Pancreas (tissue), 10 donors: Measurements from ENCODE around the gene DOCK4. TPM values are rescaled to one million over a fixed set of nuclear protein-coding genes. Genes with fewer than 3 reads are reported as not detected.
A peak's percentile ranks its signal among the peaks of the same experiment; 100 is the strongest.

ENCODE experiments used
- ATAC-seq, 4 donors: fragments of 200-7000 bp; cut with Tn5 transposase; one replicate each; pipeline versions ENCODE4 v1.8.0 to v1.9.1; 2020; ENCODE audit warnings: mild to moderate bottlenecking in 4 of 4, moderate library complexity in 4 of 4
- DNase-seq, 6 donors: peaks; one replicate each; pipeline ENCODE4 v3.0.0-alpha.2; 2020
- FAIRE-seq: peaks from 2 replicates; lab custom pipeline; 2012; peaks lifted over from hg19 to GRCh38; lab: Jason Lieb, UNC
- H3K27ac ChIP-seq, 4 donors: fragments of 200-600 bp; sonication (generic); 1 replicate in 3 of 4; 2 replicates in 1 of 4; pipeline versions ENCODE4 v1.5.0 to v1.8.0; 2020
- H3K27me3 ChIP-seq, 4 donors: fragments of 200-600 bp; one replicate each; pipeline ENCODE4 v1.8.0; 2021
- H3K36me3 ChIP-seq, 3 donors: fragments of 200-600 bp; sonication (generic) in 1 of 3; one replicate each; pipeline versions ENCODE4 v1.5.0 to v1.8.0; 2020 to 2021
- H3K4me1 ChIP-seq, 3 donors: fragments of 200-600 bp; one replicate each; pipeline ENCODE4 v1.8.0; 2021
- H3K4me3 ChIP-seq, 4 donors: fragments of 200-600 bp; sonication (generic) in 2 of 4; one replicate each; pipeline versions ENCODE4 v1.5.0 to v1.8.0; 2020 to 2021
- H3K9me3 ChIP-seq, 4 donors: fragments of 200-600 bp; one replicate each; pipeline ENCODE4 v1.8.0; 2021
- WGBS, 2 donors: extraction: QIAGEN DNeasy Blood & Tissue Kit; methylation state at CpG; one replicate each; pipeline ENCODE4 v1.1.7; 2013; 5-methylcytosine and 5-hydroxymethylcytosine counted together
- intact Hi-C, 3 donors: fragments of 100-400 bp; cut with DNase I; formaldehyde crosslinking; loops; one replicate each; pipeline versions ENCODE4 v1.11.1 to v1.14.2; 2022
- polyA plus RNA-seq, 2 donors: library from polyadenylated mRNA; stranded (reverse); fragments of 200-250 nt; gene quantifications; one replicate each; pipeline ENCODE4 v1.2.3, GENCODE V29; 2013
- total RNA-seq, 6 donors: library from RNA; stranded (reverse); fragmentation: NEBNext Ultra II Directional in 4 of 6; extraction: Animal tissue kit (Norgen Biotek cat#: 25700) in 4 of 6; gene quantifications; one replicate each; pipeline versions ENCODE4 v1.2.1 to v1.2.4, GENCODE V29; 2021 to 2023
- TF ChIP-seq, protein P1 (sequence below), 4 donors: fragments of 200-600 bp; sonication (generic) in 3 of 4; IDR thresholded peaks; one replicate each; pipeline versions ENCODE4 v1.5.0 to v1.8.0; 2021; ENCODE audit warnings: antibody characterized with exemption in 4 of 4
- donor health status: healthy with polysubstance abuse.
- donor health status: DM: no; HTN: no; CAD: no; lungs with moderate emphysema.
- donor health status: DM: no; HTN: no; CAD: no.
- donor health status: control.
- donor health status: control.
- donor health status: Bipolar disorder and iron deficiency.
- donor health status: DM: yes; HTN: yes; CAD: no.
- donor health status: DM: no; HTN: no; CAD: no.
- donor health status: DM: no; HTN: no; CAD: no.
- donor health status: DM: yes; HTN: yes; CAD: no.

DOCK4 gene
- total and polyA plus RNA-seq, 8 donors, result 5.4 to 15.5 (median 6.1) TPM

DNA sequence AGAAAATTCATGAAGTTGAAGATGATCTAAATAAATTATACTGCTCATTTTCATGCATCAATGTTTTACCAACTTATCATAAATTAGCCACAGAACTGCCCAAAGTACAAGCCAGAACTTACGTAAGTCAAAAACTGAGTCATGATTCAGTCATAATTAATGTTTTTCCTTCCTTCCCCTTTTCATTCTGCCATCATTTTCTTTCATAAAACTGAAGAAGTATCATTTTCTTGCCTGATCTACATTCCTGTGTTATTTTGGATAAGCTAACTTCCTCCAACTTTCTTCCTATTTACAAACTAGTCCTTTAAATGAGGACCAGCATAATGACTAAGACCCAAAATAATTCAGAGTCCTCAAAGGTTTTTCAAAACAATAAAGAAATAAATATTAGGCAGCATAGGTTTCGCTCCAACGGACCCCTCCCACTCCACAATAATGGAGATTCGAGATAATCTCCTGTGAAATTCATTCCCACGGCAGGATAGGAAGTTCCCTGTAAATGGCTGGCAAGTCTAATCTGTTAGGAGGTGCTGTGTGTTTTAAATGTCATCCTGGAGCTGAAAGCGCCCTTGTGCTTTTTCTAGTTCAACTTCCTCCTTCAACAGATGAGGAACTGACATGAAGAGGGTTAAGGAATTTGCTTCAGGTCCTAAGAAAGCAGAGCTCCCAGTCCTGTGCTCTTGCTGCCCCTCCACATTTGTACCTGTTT lies 218.9 kb downstream of the DOCK4 start:
- intact Hi-C loops, result no loop called here
- Histone ChIP-seq H3K27ac (peak overlapping the region in 1 of 4 donors; percentile 2), H3K4me3 (no peak overlapping the region), H3K4me1 (no peaks in the 10 kb centered on the region), H3K27me3 (no peaks in the 10 kb centered on the region), H3K36me3 (no peaks in the 10 kb centered on the region), H3K9me3 (no peaks in the 10 kb centered on the region)
- WGBS, 2 donors, result 80 to 84% methylated on average over 6 of the region's 6 CpGs
- no peak for DNase-seq
- peak in 2 of 4 donors; percentile 68 for ATAC-seq
- FAIRE-seq, result no peak
- TF ChIP-seq, protein P1, sequence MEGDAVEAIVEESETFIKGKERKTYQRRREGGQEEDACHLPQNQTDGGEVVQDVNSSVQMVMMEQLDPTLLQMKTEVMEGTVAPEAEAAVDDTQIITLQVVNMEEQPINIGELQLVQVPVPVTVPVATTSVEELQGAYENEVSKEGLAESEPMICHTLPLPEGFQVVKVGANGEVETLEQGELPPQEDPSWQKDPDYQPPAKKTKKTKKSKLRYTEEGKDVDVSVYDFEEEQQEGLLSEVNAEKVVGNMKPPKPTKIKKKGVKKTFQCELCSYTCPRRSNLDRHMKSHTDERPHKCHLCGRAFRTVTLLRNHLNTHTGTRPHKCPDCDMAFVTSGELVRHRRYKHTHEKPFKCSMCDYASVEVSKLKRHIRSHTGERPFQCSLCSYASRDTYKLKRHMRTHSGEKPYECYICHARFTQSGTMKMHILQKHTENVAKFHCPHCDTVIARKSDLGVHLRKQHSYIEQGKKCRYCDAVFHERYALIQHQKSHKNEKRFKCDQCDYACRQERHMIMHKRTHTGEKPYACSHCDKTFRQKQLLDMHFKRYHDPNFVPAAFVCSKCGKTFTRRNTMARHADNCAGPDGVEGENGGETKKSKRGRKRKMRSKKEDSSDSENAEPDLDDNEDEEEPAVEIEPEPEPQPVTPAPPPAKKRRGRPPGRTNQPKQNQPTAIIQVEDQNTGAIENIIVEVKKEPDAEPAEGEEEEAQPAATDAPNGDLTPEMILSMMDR (IDR thresholded peaks at IDR 0.05), result no peak

DNA sequence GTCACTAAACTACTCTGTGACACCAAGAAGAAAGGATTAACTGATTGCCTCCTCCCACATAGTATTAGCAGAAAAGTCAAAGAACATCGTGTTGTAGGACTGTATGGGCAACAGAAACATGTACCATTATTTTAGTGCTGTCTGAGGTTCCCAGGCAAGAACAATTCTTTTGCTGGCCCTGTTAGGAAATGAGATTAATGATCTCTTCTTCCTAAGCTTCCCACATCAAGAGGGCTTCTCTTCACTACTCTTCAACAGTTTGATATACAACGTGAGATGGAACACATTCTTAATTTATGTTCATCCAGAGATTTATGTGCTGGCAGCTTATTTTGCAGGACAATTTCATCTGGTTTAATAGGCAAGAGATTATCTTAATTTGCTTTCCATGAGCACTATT lies 219.6 kb downstream of the DOCK4 start:
- intact Hi-C loops, result no loop called here
- WGBS, 2 donors, result 81 to 84% methylated on average over 2 of the region's 2 CpGs
- TF ChIP-seq, protein P1 (IDR thresholded peaks at IDR 0.05), result no peak
- DNase-seq (no peak), FAIRE-seq (no peak), ATAC-seq (no peak)
- Histone ChIP-seq H3K4me3 (no peak overlapping the region), H3K36me3 (no peaks in the 10 kb centered on the region), H3K27ac (peak overlapping the region in 1 of 4 donors; percentile 2), H3K27me3 (no peaks in the 10 kb centered on the region), H3K4me1 (no peaks in the 10 kb centered on the region), H3K9me3 (no peaks in the 10 kb centered on the region)

DNA sequence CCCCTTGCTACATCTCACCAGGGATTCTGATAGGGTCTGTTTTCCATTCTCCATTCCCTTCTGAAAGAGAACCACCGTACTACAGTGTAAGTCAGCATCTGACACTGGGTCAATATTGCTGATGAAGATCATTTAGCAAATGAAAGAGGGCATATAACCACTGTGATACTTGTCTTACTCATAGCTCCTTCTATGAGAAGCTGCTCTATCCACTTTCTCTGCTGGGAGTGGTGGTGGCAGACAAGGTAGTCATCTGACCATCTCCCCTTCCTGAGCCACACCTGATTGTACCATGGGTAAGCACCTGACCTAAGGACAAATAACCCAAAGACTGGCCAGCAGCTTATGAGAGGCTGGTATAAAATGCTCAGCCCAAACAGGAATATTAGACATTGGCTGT lies 220.4 kb downstream of the DOCK4 start:
- intact Hi-C loops, result no loop called here
- Histone ChIP-seq H3K36me3 (no peaks in the 10 kb centered on the region), H3K4me3 (no peak overlapping the region), H3K9me3 (no peaks in the 10 kb centered on the region), H3K27ac (no peak overlapping the region), H3K4me1 (no peaks in the 10 kb centered on the region), H3K27me3 (no peaks in the 10 kb centered on the region)
- FAIRE-seq (no peak), ATAC-seq (no peak), DNase-seq (no peak)
- TF ChIP-seq, protein P1 (IDR thresholded peaks at IDR 0.05), result no peak
- 100% methylated on average over 1 of the region's 1 CpG for WGBS, 2 donors

DNA sequence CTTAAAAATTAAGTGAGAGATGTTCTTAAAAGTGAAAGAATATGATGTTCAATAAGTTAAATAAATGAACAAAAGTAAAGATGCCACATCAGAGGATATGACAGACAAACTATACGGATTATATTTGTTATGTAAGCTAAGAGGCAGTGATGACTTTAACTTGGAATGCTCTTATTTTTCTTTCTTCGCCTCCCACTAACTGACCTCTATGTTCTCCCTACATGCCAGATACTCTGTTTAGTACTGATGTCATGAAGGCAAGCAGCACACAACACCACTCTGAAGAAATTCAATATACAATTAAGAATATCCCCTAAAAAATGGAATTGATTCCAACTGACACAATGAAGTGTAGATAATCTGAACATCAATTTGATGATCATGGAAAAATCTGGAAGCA lies 223.4 kb downstream of the DOCK4 start:
- ATAC-seq (no peak), DNase-seq (no peak), FAIRE-seq (no peak)
- no peak overlapping the region for H3K27ac ChIP-seq
- no peaks in the 10 kb centered on the region for H3K27me3 ChIP-seq
- H3K4me1 ChIP-seq, result no peaks in the 10 kb centered on the region
- 70 to 97% methylated on average over 2 of the region's 2 CpGs for WGBS, 2 donors
- no peaks in the 10 kb centered on the region for H3K36me3 ChIP-seq
- no peak overlapping the region for H3K4me3 ChIP-seq
- H3K9me3 ChIP-seq, result no peaks in the 10 kb centered on the region
- intact Hi-C loops, result no loop called here
- TF ChIP-seq, protein P1 (IDR thresholded peaks at IDR 0.05), result no peak

DNA sequence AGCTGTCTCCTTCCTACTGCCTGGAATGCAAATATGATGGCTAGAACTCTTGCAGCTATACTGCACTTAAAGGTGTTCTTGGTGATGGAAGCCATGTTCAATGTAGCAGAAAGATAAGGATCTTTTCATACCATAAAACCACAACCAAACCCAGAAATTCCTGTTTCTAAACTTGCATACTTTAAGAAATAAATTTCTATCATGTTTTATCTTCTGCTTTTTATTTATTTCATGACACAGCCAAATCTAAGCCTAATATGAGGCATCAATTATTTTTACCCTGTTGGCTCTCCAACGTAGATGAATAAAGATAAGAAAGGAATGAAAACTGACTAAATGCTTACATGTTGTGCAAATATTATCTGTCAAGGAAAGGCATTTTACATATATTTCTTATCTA lies 224.1 kb downstream of the DOCK4 start:
- Histone ChIP-seq H3K4me3 (no peak overlapping the region), H3K4me1 (no peaks in the 10 kb centered on the region), H3K27ac (no peak overlapping the region), H3K27me3 (no peaks in the 10 kb centered on the region), H3K9me3 (no peaks in the 10 kb centered on the region), H3K36me3 (no peaks in the 10 kb centered on the region)
- no peak for FAIRE-seq
- DNase-seq, result no peak
- intact Hi-C loops, result no loop called here
- 45 to 53% methylated on average over 1 of the region's 1 CpG for whole genome bisulfite sequencing, 2 donors
- TF ChIP-seq, protein P1 (IDR thresholded peaks at IDR 0.05), result no peak
- ATAC-seq, result no peak
